ENCODE data around the gene PTPRN2. TPM values are rescaled to one million over a fixed set of nuclear protein-coding genes. Genes with fewer than 3 reads are reported as not detected.

PTPRN2 gene
- total and polyA plus RNA-seq, 9 of the 15 experiments (the other 6 are each of a cell fraction or from before 2014, with no cell fraction given) = not detected

DNA sequence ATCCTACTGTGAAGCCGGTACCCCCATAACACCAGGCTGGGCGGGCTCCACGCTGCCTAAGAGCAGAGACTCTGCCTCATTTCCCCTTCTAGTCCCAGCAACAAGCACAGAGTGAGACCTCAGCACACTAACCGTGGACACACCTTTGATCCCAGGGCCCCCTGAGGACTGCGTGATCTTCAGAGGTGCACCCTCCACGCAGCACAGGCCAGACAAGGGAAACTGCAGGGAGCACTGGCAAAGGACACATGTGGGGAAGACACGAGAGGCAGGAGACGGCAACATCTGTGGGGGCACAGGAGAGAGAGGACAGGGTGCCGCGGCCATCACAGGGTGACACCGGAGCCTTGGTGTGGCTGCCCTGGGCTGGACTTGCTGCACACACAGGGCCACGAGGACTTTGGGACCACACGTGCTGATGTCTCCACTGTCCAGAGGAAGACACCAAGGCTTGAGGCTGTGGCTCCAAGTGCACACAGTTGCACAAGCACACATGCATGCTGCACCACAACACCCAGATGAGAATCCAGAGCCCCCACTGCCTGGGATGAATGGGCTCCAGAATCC, 128.8 kb downstream of the PTPRN2 start:
- no peaks in the 10 kb centered on the region for H3K79me2 ChIP-seq (ENCODE audit: control insufficient read depth, insufficient read depth, low read length)
- H3K9me1 ChIP-seq (ENCODE audit: control insufficient read depth, insufficient read depth, low read length) = no peaks in the 10 kb centered on the region
- DNase-seq (ENCODE audit: extremely low read depth in 1 of 4, low spot score in 3 of 4) (no peak), FAIRE-seq (no peak), ATAC-seq (no peak; the same call in 2 of the 3 replicates)
- in situ Hi-C loops (cut with MboI) (no loop called here), intact Hi-C loops (cut with micrococcal nuclease) (no loop called here)
- no peak overlapping the region for H3K4me2 ChIP-seq (ENCODE audit: insufficient read depth, low read length)
- no peak overlapping the region for H3K4me3 ChIP-seq
- POLR2A ChIA-PET = no interaction called here
- no peaks in the 10 kb centered on the region for H3K36me3 ChIP-seq (ENCODE audit: control insufficient read depth, insufficient read depth, low read length)
- no TSS peak for BruUV-seq (replicated peaks)
- peaks cover 34 to 72% of the 10 kb centered on the region in 2 experiments; a peak in 4 of 5 replicates for H3K27me3 ChIP-seq (ENCODE audit: control insufficient read depth in 2 of 2, insufficient read depth in 2 of 2, low read length in 2 of 2)
- WGBS (ENCODE audit: insufficient coverage, low coverage, missing lambda C conversion rate) = 0% methylated on average over 13 of the region's 13 CpGs
- CTCF ChIA-PET (ENCODE audit: low intra/inter-chr PET ratio) = no interaction called here
- H3K4me1 ChIP-seq (replicated peaks in 1 of 2; ENCODE audit: control insufficient read depth in 2 of 2, insufficient read depth in 2 of 2, low read length in 2 of 2) = peaks cover 0 to 7% of the 10 kb centered on the region in 2 experiments; a peak in 1 of 5 replicates
- no peak overlapping the region for H3K27ac ChIP-seq (ENCODE audit: extremely low read depth, low read depth, low read length)
- no peak overlapping the region for H2AFZ ChIP-seq (ENCODE audit: low read depth, low read length)
- no peaks in the 10 kb centered on the region for H3K9me3 ChIP-seq (replicated peaks; ENCODE audit: control insufficient read depth, insufficient read depth, low read depth, low read length)
- no peak overlapping the region for H3K9ac ChIP-seq (ENCODE audit: insufficient read depth in 1 of 2, low read depth in 2 of 2, low read length in 2 of 2)
- peaks cover 4% of the 10 kb centered on the region; the same call in 1 of the 2 replicates for H4K20me1 ChIP-seq (replicated peaks; ENCODE audit: control insufficient read depth, insufficient read depth, low read length)
- no peak for TF ChIP-seq THAP7 (CRISPR knock-in tag; IDR thresholded peaks at IDR 0.05)
- TF ChIP-seq, protein P1, sequence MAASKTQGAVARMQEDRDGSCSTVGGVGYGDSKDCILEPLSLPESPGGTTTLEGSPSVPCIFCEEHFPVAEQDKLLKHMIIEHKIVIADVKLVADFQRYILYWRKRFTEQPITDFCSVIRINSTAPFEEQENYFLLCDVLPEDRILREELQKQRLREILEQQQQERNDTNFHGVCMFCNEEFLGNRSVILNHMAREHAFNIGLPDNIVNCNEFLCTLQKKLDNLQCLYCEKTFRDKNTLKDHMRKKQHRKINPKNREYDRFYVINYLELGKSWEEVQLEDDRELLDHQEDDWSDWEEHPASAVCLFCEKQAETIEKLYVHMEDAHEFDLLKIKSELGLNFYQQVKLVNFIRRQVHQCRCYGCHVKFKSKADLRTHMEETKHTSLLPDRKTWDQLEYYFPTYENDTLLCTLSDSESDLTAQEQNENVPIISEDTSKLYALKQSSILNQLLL (CRISPR knock-in tag; IDR thresholded peaks at IDR 0.05; ENCODE audit: borderline replicate concordance) = no peak
- no peak for TF ChIP-seq DMBX1 (CRISPR knock-in tag; IDR thresholded peaks at IDR 0.05; ENCODE audit: borderline replicate concordance)
- TF ChIP-seq TAF9B (IDR thresholded peaks at IDR 0.05; ENCODE audit: partially characterized antibody) = no peak
- TF ChIP-seq, protein P2, sequence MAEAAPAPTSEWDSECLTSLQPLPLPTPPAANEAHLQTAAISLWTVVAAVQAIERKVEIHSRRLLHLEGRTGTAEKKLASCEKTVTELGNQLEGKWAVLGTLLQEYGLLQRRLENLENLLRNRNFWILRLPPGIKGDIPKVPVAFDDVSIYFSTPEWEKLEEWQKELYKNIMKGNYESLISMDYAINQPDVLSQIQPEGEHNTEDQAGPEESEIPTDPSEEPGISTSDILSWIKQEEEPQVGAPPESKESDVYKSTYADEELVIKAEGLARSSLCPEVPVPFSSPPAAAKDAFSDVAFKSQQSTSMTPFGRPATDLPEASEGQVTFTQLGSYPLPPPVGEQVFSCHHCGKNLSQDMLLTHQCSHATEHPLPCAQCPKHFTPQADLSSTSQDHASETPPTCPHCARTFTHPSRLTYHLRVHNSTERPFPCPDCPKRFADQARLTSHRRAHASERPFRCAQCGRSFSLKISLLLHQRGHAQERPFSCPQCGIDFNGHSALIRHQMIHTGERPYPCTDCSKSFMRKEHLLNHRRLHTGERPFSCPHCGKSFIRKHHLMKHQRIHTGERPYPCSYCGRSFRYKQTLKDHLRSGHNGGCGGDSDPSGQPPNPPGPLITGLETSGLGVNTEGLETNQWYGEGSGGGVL (CRISPR knock-in tag; IDR thresholded peaks at IDR 0.05) = no peak
- no peak for TF ChIP-seq MIER1 (IDR thresholded peaks at IDR 0.05; ENCODE audit: low read depth)
- TF ChIP-seq EP400 (IDR thresholded peaks at IDR 0.05) = no peak
- no peak for TF ChIP-seq EP300 (IDR thresholded peaks at IDR 0.05; ENCODE audit: low read length)
- no peak for TF ChIP-seq MXI1 (IDR thresholded peaks at IDR 0.05; ENCODE audit: low read depth, low read length)
- no peak for TF ChIP-seq NR1H2 (CRISPR knock-in tag; IDR thresholded peaks at IDR 0.05)
- TF ChIP-seq ZBTB33 (CRISPR knock-in tag; IDR thresholded peaks at IDR 0.05) = no peak
- TF ChIP-seq, protein P3, sequence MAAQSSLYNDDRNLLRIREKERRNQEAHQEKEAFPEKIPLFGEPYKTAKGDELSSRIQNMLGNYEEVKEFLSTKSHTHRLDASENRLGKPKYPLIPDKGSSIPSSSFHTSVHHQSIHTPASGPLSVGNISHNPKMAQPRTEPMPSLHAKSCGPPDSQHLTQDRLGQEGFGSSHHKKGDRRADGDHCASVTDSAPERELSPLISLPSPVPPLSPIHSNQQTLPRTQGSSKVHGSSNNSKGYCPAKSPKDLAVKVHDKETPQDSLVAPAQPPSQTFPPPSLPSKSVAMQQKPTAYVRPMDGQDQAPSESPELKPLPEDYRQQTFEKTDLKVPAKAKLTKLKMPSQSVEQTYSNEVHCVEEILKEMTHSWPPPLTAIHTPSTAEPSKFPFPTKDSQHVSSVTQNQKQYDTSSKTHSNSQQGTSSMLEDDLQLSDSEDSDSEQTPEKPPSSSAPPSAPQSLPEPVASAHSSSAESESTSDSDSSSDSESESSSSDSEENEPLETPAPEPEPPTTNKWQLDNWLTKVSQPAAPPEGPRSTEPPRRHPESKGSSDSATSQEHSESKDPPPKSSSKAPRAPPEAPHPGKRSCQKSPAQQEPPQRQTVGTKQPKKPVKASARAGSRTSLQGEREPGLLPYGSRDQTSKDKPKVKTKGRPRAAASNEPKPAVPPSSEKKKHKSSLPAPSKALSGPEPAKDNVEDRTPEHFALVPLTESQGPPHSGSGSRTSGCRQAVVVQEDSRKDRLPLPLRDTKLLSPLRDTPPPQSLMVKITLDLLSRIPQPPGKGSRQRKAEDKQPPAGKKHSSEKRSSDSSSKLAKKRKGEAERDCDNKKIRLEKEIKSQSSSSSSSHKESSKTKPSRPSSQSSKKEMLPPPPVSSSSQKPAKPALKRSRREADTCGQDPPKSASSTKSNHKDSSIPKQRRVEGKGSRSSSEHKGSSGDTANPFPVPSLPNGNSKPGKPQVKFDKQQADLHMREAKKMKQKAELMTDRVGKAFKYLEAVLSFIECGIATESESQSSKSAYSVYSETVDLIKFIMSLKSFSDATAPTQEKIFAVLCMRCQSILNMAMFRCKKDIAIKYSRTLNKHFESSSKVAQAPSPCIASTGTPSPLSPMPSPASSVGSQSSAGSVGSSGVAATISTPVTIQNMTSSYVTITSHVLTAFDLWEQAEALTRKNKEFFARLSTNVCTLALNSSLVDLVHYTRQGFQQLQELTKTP (IDR thresholded peaks at IDR 0.05; ENCODE audit: low read depth in 1 of 2, partially characterized antibody in 2 of 2) = no peak
